Prostate gland (tissue), 1 donor: Measurements from ENCODE around the gene AUTS2.

Experiments
- POLR2A ChIP-seq: fragments of 450-650 bp; IDR thresholded peaks from one replicate; pipeline ENCODE4 v1.6.1; 2016; ENCODE audit warnings: antibody characterized with exemption, mild to moderate bottlenecking
- POLR2AphosphoS5 ChIP-seq: sonication (generic); formaldehyde crosslinking; IDR thresholded peaks from one replicate; pipeline ENCODE4 v1.6.1; 2017; ENCODE audit warnings: antibody characterized with exemption

GRCh38 chr7:70700941-70701425 is 1102.7 kb downstream of the AUTS2 start:
- no peak for TF ChIP-seq POLR2AphosphoS5
- no peak for TF ChIP-seq POLR2A
